ENCODE data around the gene SPON1. TPM values are rescaled to one million over a fixed set of nuclear protein-coding genes. Genes with fewer than 3 reads are reported as not detected.
A peak's percentile ranks its signal among the peaks of the same experiment; 100 is the strongest.

The SPON1 gene
- total RNA-seq (2021; fragmentation: NEBNext Ultra II Directional; extraction: Animal tissue kit (Norgen Biotek cat#: 25700)) = 4.3 and 5.4 TPM in 2 replicates
- 1.5 and 2.0 TPM in 2 replicates for polyA plus RNA-seq (2011; rRNA removed)
- polyA plus RNA-seq (2011; cell fraction: cytosol; rRNA removed) = 2.3 TPM
- 3.5 TPM for polyA plus RNA-seq (2011; cell fraction: nucleus; rRNA removed)
- polyA plus RNA-seq (2012, experiment 1 of 2) = 2.6 to 3.4 TPM (median 2.6 TPM) in 4 replicates
- 0.96 TPM for polyA plus RNA-seq (2012, experiment 2 of 2)
- 5.7 TPM for polyA plus RNA-seq (2013, experiment 1 of 2)
- 5.9 TPM for polyA plus RNA-seq (2013, experiment 2 of 2)
- 3.6 and 4.6 TPM in 2 replicates for polyA minus RNA-seq (2011; rRNA and poly(A)+ RNA removed)
- 2.7 TPM for polyA minus RNA-seq (2011; cell fraction: cytosol; rRNA and poly(A)+ RNA removed)
- polyA minus RNA-seq (2011; cell fraction: nucleus; rRNA and poly(A)+ RNA removed) = 2.4 TPM
- long read RNA-seq, experiment 1, partial matches to known transcripts = 4 of 8 reads
- long read RNA-seq, experiment 1, other reads (novel, unspliced or antisense) = 4 of 8 reads
- long read RNA-seq, experiment 2 = 0 reads

DNA sequence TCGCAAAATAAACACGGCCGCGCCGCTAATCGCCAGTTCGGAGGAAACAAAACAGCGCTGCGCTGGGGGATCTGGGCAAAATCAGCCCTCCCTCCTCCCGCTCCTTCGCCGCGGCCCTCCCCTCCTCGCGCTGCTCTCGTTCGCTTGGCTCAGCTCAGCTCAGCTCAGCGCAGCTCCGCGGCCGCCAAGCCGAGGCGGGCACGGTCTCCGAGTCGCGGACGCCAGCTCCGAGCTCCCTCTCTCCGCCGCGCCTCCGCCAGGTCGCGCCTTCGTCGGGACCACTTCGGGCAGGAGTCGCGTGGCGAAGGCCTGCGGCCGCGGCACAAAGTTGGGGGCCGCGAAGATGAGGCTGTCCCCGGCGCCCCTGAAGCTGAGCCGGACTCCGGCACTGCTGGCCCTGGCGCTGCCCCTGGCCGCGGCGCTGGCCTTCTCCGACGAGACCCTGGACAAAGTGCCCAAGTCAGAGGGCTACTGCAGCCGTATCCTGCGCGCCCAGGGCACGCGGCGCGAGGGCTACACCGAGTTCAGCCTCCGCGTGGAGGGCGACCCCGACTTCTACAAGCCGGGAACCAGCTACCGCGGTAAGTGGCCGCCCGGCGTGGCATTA is at the start of gene SPON1:
Gene SPON1, plus strand, starts transcription at position 162 of the 607 bp plus-strand sequence. Its CDS starts 182 bp downstream, at position 344.
- Histone ChIP-seq H3K4ac (replicated peaks; ENCODE audit: insufficient read length, low read depth, low read length) (no peak within 1 kb of the TSS), H3K27me3 (replicated peaks in 1 of 4; ENCODE audit: control insufficient read depth in 3 of 4, extremely low read depth in 1 of 4, insufficient read depth in 3 of 4, low read length in 3 of 4) (peaks cover 37 to 70% (median 56%) of the 10 kb centered on the region in 4 experiments), H3K23ac (ENCODE audit: insufficient read length) (no peak within 1 kb of the TSS), H3K14ac (ENCODE audit: insufficient read length) (no peak within 1 kb of the TSS), H3K56ac (replicated peaks; ENCODE audit: insufficient read length, low read depth, low read length) (no peak within 1 kb of the TSS), H2BK5ac (ENCODE audit: low read depth, low read length) (peak within 1 kb of the TSS; percentile 21; the same call in 1 of the 2 replicates), H3K79me1 (ENCODE audit: low read depth, low read length) (no peaks in the 10 kb centered on the region), H3K23me2 (ENCODE audit: low read depth, low read length) (peaks cover 22% of the 10 kb centered on the region; the same call in 1 of the 2 replicates), H2AFZ (ENCODE audit: low read length) (peak within 1 kb of the TSS; percentile 64), H2AK5ac (ENCODE audit: low read depth, low read length) (no peak within 1 kb of the TSS), H3K4me2 (ENCODE audit: insufficient read depth in 1 of 2, low read depth in 2 of 2, low read length in 2 of 2) (peak within 1 kb of the TSS; percentile 79 to 99), H2BK15ac (ENCODE audit: low read length) (peak within 1 kb of the TSS; percentile 72; the same call in 1 of the 2 replicates), H4K8ac (ENCODE audit: extremely low read depth, insufficient read depth, low read length) (peak within 1 kb of the TSS; percentile 51), H2BK20ac (ENCODE audit: low read length) (no peak within 1 kb of the TSS), H4K20me1 (replicated peaks in 1 of 2; ENCODE audit: control insufficient read depth in 1 of 2, insufficient read depth in 2 of 2, low read length in 2 of 2) (no peaks in the 10 kb centered on the region), H3K36me3 (ENCODE audit: control insufficient read depth in 2 of 4, insufficient read depth in 4 of 4, low read length in 3 of 4) (no peaks in the 10 kb centered on the region; a peak in 1 of 8 replicates), H3K79me2 (ENCODE audit: control insufficient read depth in 1 of 2, insufficient read depth in 2 of 2, low read length in 2 of 2) (no peaks in the 10 kb centered on the region), H3K9me3 (ENCODE audit: insufficient read depth in 2 of 2, low read depth in 1 of 2, low read length in 1 of 2) (no peaks in the 10 kb centered on the region), H3K4me1 (replicated peaks in 1 of 4; ENCODE audit: control insufficient read depth in 3 of 4, insufficient read depth in 4 of 4, low read length in 3 of 4) (peaks cover 5 to 31% (median 18%) of the 10 kb centered on the region in 4 experiments), H2BK12ac (ENCODE audit: low read depth, low read length) (peak within 1 kb of the TSS; percentile 70; the same call in 1 of the 2 replicates), H4K5ac (ENCODE audit: insufficient read length, low read depth, low read length) (no peak within 1 kb of the TSS), H3K27ac (ENCODE audit: low read depth, low read length) (no peak within 1 kb of the TSS), H2BK120ac (replicated peaks; ENCODE audit: low read depth, low read length) (no peak within 1 kb of the TSS), H3K4me3 (ENCODE audit: extremely low read depth in 1 of 4, insufficient read depth in 2 of 4, low read depth in 3 of 4, low read length in 4 of 4) (peak within 1 kb of the TSS; percentile 43 to 66 (median 60)), H3K9ac (replicated peaks in 1 of 4; ENCODE audit: extremely low read depth in 1 of 4, low read depth in 3 of 4, low read length in 3 of 4) (peak within 1 kb of the TSS in 1 of 4 experiments; percentile 18; a peak in 2 of 7 replicates), H4K91ac (replicated peaks; ENCODE audit: insufficient read length, low read length) (no peak within 1 kb of the TSS), H3K18ac (ENCODE audit: extremely low read depth, low read length) (peak within 1 kb of the TSS; percentile 86)
- DNase-seq (ENCODE audit: low read depth in 1 of 2, low spot score in 2 of 2) (peak in 1 of 2 experiments; percentile 77), FAIRE-seq (no peak)
- ChIA-PET CTCF (ENCODE audit: partially characterized antibody) (interaction anchor here (0.9 to 11.3 kb wide), 19 partner anchors 8 to 299 kb away, joined by 3 to 101 read pairs (median 4); no protein-coding TSS in a partner anchor), POLR2A (ENCODE audit: partially characterized antibody) (no interaction called here)
- WGBS, 2 experiments (ENCODE audit: extremely low coverage in 1 of 2, insufficient coverage in 1 of 2, insufficient read length in 1 of 2, insufficient replicate concordance in 2 of 2, low coverage in 1 of 2, low lambda C conversion rate in 2 of 2, missing lambda C conversion rate in 1 of 2) = 2% methylated on average over 56 of the region's 74 CpGs; no CpG with 5 or more reads in 1 of the 2 experiments
- TF ChIP-seq SP4 (IDR thresholded peaks at IDR 0.05; ENCODE audit: low read length) (no peak), E2F6 (IDR thresholded peaks at IDR 0.05) (peak; percentile 88), RBBP5 (IDR thresholded peaks at IDR 0.05; ENCODE audit: borderline replicate concordance, low read depth, low read length) (peak; percentile 93), SUZ12 (IDR thresholded peaks at IDR 0.05; ENCODE audit: low read length) (peak; percentile 78), NANOG (IDR thresholded peaks at IDR 0.05; ENCODE audit: insufficient read depth, low read depth, low read length, poor library complexity, severe bottlenecking) (no peak), EZH2 (IDR thresholded peaks at IDR 0.05; ENCODE audit: low read depth, low read length, severe bottlenecking) (peak; percentile 93), KDM4A (IDR thresholded peaks at IDR 0.05; ENCODE audit: low read depth, low read length, severe bottlenecking) (peak; percentile 88), TBP (IDR thresholded peaks at IDR 0.05; ENCODE audit: low read depth, low read length) (no peak)
